K562 (cell line): ENCODE results near the gene NOSTRIN. TPM values are rescaled to one million over a fixed set of nuclear protein-coding genes. Genes with fewer than 3 reads are reported as not detected.

Experiments used
- ATAC-seq: fragments of 200-7000 bp; cut with Tn5 transposase; 3 replicates; pipeline ENCODE4 v1.9.1; 2020; ENCODE audit warnings: moderate library complexity
- BruUV-seq: library from RNA; stranded (reverse); fragments of 400-500 nt; replicated peaks from 2 replicates; lab custom pipeline; 2021; lab: Mats Ljungman, UMichigan
- CTCF ChIA-PET: fragments of 300-600 bp; formaldehyde crosslinking; extraction: SDS; loops from one replicate; lab custom pipeline; 2021; ENCODE audit warnings: low intra/inter-chr PET ratio; lab: Yijun Ruan, JAX
- POLR2A ChIA-PET: fragments of 300-600, 350-650 bp; sonication (Branson Sonifier 250); formaldehyde crosslinking; extraction: SDS; loops from one replicate; lab custom pipeline; 2021; ENCODE audit warnings: antibody characterized with exemption, inconsistent platforms; lab: Yijun Ruan, JAX
- DNase-seq, 4 experiments: peaks; one replicate each; pipeline versions ENCODE4 v3.0.0 to v3.0.0-alpha.2; 2011 to 2018; ENCODE audit warnings: low spot score in 3 of 4, mixed read lengths in 3 of 4; ENCODE audit errors: extremely low read depth in 1 of 4
- FAIRE-seq: peaks from 2 replicates; lab custom pipeline; 2011; peaks lifted over from hg19 to GRCh38; lab: Jason Lieb, UNC
- H2AFZ ChIP-seq: 2 replicates; pipeline ENCODE4 v1.6.0; 2011; ENCODE audit warnings: low read depth, low read length, control low read depth, inconsistent platforms
- H3K27ac ChIP-seq: fragments of 200-600 bp; 3 replicates; pipeline ENCODE4 v1.8.0; 2011; ENCODE audit warnings: low read depth, mild to moderate bottlenecking, control low read depth, inconsistent platforms, low read length, moderate library complexity, mixed read lengths; ENCODE audit errors: extremely low read depth
- H3K27me3 ChIP-seq, 2 experiments: fragments of 300-600 bp in 1 of 2; 2 replicates in 1 of 2; 3 replicates in 1 of 2; pipeline versions ENCODE4 v1.6.0 to v1.8.0; 2011; ENCODE audit warnings: inconsistent platforms in 2 of 2, low read length in 2 of 2, mild to moderate bottlenecking in 1 of 2, mixed read lengths in 1 of 2, moderate library complexity in 1 of 2; ENCODE audit not compliant: control insufficient read depth in 2 of 2, insufficient read depth in 2 of 2
- H3K36me3 ChIP-seq: fragments of 300-600 bp; 3 replicates; pipeline ENCODE4 v1.8.0; 2011; ENCODE audit warnings: mild to moderate bottlenecking, low read length, inconsistent platforms; ENCODE audit not compliant: control insufficient read depth, insufficient read depth
- H3K4me1 ChIP-seq, 2 experiments: fragments of 200-600 bp in 1 of 2; replicated peaks in 1 of 2; 2 replicates in 1 of 2; 3 replicates in 1 of 2; pipeline versions ENCODE4 v1.5.1 to v1.8.0; 2011; ENCODE audit warnings: inconsistent platforms in 2 of 2, low read length in 2 of 2, mild to moderate bottlenecking in 1 of 2, mixed read lengths in 1 of 2, moderate library complexity in 1 of 2; ENCODE audit not compliant: control insufficient read depth in 2 of 2, insufficient read depth in 2 of 2
- H3K4me2 ChIP-seq: 2 replicates; pipeline ENCODE4 v1.6.1; 2011; ENCODE audit warnings: low read length, control low read depth, inconsistent platforms, mixed read lengths; ENCODE audit not compliant: insufficient read depth
- H3K4me3 ChIP-seq: fragments of 200-600 bp; sonication (generic), shearing (Covaris generic); 2 replicates; pipeline ENCODE4 v1.5.1; 2016; ENCODE audit warnings: control low read depth, inconsistent platforms
- H3K79me2 ChIP-seq: fragments of 200-600 bp; 3 replicates; pipeline ENCODE4 v1.8.0; 2011; ENCODE audit warnings: low read length, inconsistent platforms; ENCODE audit not compliant: control insufficient read depth, insufficient read depth
- H3K9ac ChIP-seq, 2 experiments: 2 replicates each; pipeline versions ENCODE4 v1.6.0 to v1.6.1; 2011; ENCODE audit warnings: low read depth in 2 of 2, low read length in 2 of 2, control low read depth in 1 of 2, inconsistent platforms in 1 of 2, mild to moderate bottlenecking in 1 of 2, mixed read lengths in 1 of 2; ENCODE audit not compliant: insufficient read depth in 1 of 2
- H3K9me1 ChIP-seq: one replicate; pipeline ENCODE4 v1.6.0; 2011; ENCODE audit warnings: inconsistent platforms, mild to moderate bottlenecking, low read length, moderate library complexity; ENCODE audit not compliant: control insufficient read depth, insufficient read depth
- H3K9me3 ChIP-seq: replicated peaks from 2 replicates; pipeline ENCODE4 v1.5.1; 2011; ENCODE audit warnings: low read depth, low read length, inconsistent platforms; ENCODE audit not compliant: control insufficient read depth, insufficient read depth
- H4K20me1 ChIP-seq: replicated peaks from 2 replicates; pipeline ENCODE4 v1.6.1; 2011; ENCODE audit warnings: low read length, inconsistent platforms, mixed read lengths; ENCODE audit not compliant: control insufficient read depth, insufficient read depth
- ARID1B ChIP-seq: fragments of 450-650 bp; IDR thresholded peaks from 2 replicates; pipeline ENCODE4 v1.6.1; 2016; ENCODE audit warnings: antibody characterized with exemption, mild to moderate bottlenecking, inconsistent platforms
- ATF7 ChIP-seq: fragments of 450-650 bp; IDR thresholded peaks from 2 replicates; pipeline ENCODE4 v1.7.1; 2014; ENCODE audit warnings: mild to moderate bottlenecking, moderate library complexity
- DPF2 ChIP-seq: fragments of 450-650 bp; IDR thresholded peaks from 2 replicates; pipeline ENCODE4 v1.6.1; 2016
- EP300 ChIP-seq: IDR thresholded peaks from 2 replicates; pipeline ENCODE4 v1.6.1; 2012; ENCODE audit warnings: low read length, improper control_type of control experiment
- EP400 ChIP-seq: fragments of 450-650 bp; IDR thresholded peaks from 2 replicates; pipeline ENCODE4 v1.6.1; 2017; ENCODE audit warnings: antibody characterized with exemption, mild to moderate bottlenecking, moderate library complexity
- FOSL1 ChIP-seq: fragments of 200-800 bp; sonication (Bioruptor generic); conservative IDR thresholded peaks from 2 replicates; pipeline ENCODE4 v1.6.1; 2016; ENCODE audit warnings: missing genetic modification characterization, missing compliant biosample characterization
- GATAD2B ChIP-seq: fragments of 450-650 bp; IDR thresholded peaks from 2 replicates; pipeline ENCODE4 v1.6.1; 2017; ENCODE audit warnings: mild to moderate bottlenecking, borderline replicate concordance
- IRF1 ChIP-seq: sonication (generic); formaldehyde crosslinking; IDR thresholded peaks from 2 replicates; pipeline ENCODE4 v1.8.0; 2022; ENCODE audit warnings: missing genetic modification reagents, mild to moderate bottlenecking, borderline replicate concordance
- JUND ChIP-seq, 2 experiments: IDR thresholded peaks; 2 replicates in 1 of 2; 3 replicates in 1 of 2; pipeline ENCODE4 v1.6.1; 2011; ENCODE audit warnings: borderline replicate concordance in 2 of 2, low read depth in 2 of 2, low read length in 2 of 2, improper control_type of control experiment in 1 of 2, missing biosample characterization in 1 of 2, missing genetic modification characterization in 1 of 2, missing genetic modification reagents in 1 of 2
- MEIS2 ChIP-seq: fragments of 450-650 bp; IDR thresholded peaks from 2 replicates; pipeline ENCODE4 v1.6.1; 2014; ENCODE audit warnings: mild to moderate bottlenecking; ENCODE audit not compliant: partially characterized antibody
- NCOR1 ChIP-seq: fragments of 450-650 bp; IDR thresholded peaks from 2 replicates; pipeline ENCODE4 v1.6.1; 2016; ENCODE audit warnings: mild to moderate bottlenecking, moderate library complexity
- PBX2 ChIP-seq, 2 experiments: IDR thresholded peaks in 1 of 2; conservative IDR thresholded peaks in 1 of 2; 2 replicates each; pipeline ENCODE4 v1.6.1; 2016; ENCODE audit warnings: low read depth in 2 of 2, mild to moderate bottlenecking in 1 of 2, missing compliant biosample characterization in 1 of 2, missing genetic modification characterization in 1 of 2, moderate library complexity in 1 of 2
- PKNOX1 ChIP-seq: fragments of 450-650 bp; IDR thresholded peaks from 2 replicates; pipeline ENCODE4 v1.6.1; 2016
- SMARCC2 ChIP-seq: fragments of 450-650 bp; IDR thresholded peaks from 2 replicates; pipeline ENCODE4 v1.6.1; 2017; ENCODE audit warnings: antibody characterized with exemption, moderate library complexity, mild to moderate bottlenecking, low read depth
- SMARCE1 ChIP-seq: fragments of 450-650 bp; IDR thresholded peaks from 2 replicates; pipeline ENCODE4 v1.7.1; 2016; ENCODE audit warnings: mild to moderate bottlenecking
- SOX6 ChIP-seq: fragments of 450-650 bp; IDR thresholded peaks from 2 replicates; pipeline ENCODE4 v1.6.1; 2014; ENCODE audit warnings: mild to moderate bottlenecking
- STAT5B ChIP-seq: fragments of 250-450 bp; sonication (Bioruptor Pico); IDR thresholded peaks from 2 replicates; pipeline ENCODE4 v1.8.0; 2021; ENCODE audit warnings: mild to moderate bottlenecking, inconsistent platforms
- TAL1 ChIP-seq: fragments of 450-650 bp; IDR thresholded peaks from 2 replicates; pipeline ENCODE4 v1.6.1; 2016; ENCODE audit warnings: mild to moderate bottlenecking
- TBP ChIP-seq: optimal IDR thresholded peaks from 2 replicates; pipeline ENCODE3; 2011; ENCODE audit warnings: low read depth, low read length, improper control_type of control experiment
- ZNF282 ChIP-seq: sonication (generic); formaldehyde crosslinking; IDR thresholded peaks from 2 replicates; pipeline ENCODE4 v1.8.1; 2023; ENCODE audit warnings: missing genetic modification reagents
- WGBS: fragments of 100-300 bp; shearing (Covaris generic); methylation state at CpG from one replicate; pipeline ENCODE4 v1.1.6; 2016; ENCODE audit warnings: low coverage, mixed read lengths; ENCODE audit not compliant: insufficient coverage; ENCODE audit errors: missing lambda C conversion rate; 5-methylcytosine and 5-hydroxymethylcytosine counted together
- in situ Hi-C: fragments of 300-500 bp; cut with MboI; formaldehyde crosslinking; loops from 4 replicates; pipeline ENCODE4 v1.15.0; 2018; ENCODE audit warnings: inconsistent platforms, mixed read lengths
- intact Hi-C: fragments of 100-400 bp; cut with micrococcal nuclease; formaldehyde crosslinking; loops from 2 replicates; pipeline ENCODE4 v1.14.2; 2022
- polyA plus RNA-seq, 8 experiments: library from polyadenylated mRNA; depleted of rRNA in 4 of 8; stranded (reverse) in 5 of 8; unstranded in 3 of 8; fragments of >200 nt; fragmentation: Nextera tagmentation in 2 of 8; fragmentation: Illumina TruSeq in 1 of 8; extraction: Ambion mirVana in 2 of 8; extraction: Trizol in 1 of 8; gene quantifications; 2 replicates each; pipeline versions ENCODE4 v1.2.1 to v1.2.3, GENCODE V29; 2011 to 2014; ENCODE audit warnings: inconsistent platforms in 1 of 8, missing spikeins in 1 of 8
- total RNA-seq, 7 experiments: library from RNA; depleted of rRNA in 6 of 7; stranded (reverse); fragments of >200 nt in 6 of 7; fragmentation: Illumina TruSeq in 2 of 7; extraction: Trizol in 2 of 7; gene quantifications; 2 replicates each; pipeline versions ENCODE4 v1.2.1 to v1.2.3, GENCODE V29; 2011 to 2021; ENCODE audit warnings: low replicate concordance in 1 of 7

The NOSTRIN gene
- total and polyA plus RNA-seq, 9 of the 15 experiments (the other 6 are each of a cell fraction or from before 2014, with no cell fraction given) = 26.7 to 82.9 (median 56.3) TPM

- DNase-seq = no peak
- TF ChIP-seq SMARCE1 = peak; percentile 61; the same call in 1 of the 2 replicates
- TF ChIP-seq TAL1 = peak; percentile 12; the same call in 1 of the 2 replicates
- TF ChIP-seq IRF1 (CRISPR knock-in tag) = no peak
- peak; percentile 5; the same call in 1 of the 2 replicates for TF ChIP-seq JUND (IDR thresholded peaks at IDR 0.05; ENCODE audit: borderline replicate concordance, low read depth, low read length)
- no peak for TF ChIP-seq JUND (tag; IDR thresholded peaks at IDR 0.05; ENCODE audit: borderline replicate concordance, low read depth, low read length)
- TF ChIP-seq GATAD2B = no peak
- 0 out of 2 replicates have a peak, but pooled peaks have one; percentile 55 for TF ChIP-seq SMARCC2
- TF ChIP-seq ATF7 = no peak
- peak; percentile 92 for TF ChIP-seq MEIS2
- TF ChIP-seq EP400 = no peak
- TF ChIP-seq STAT5B (CRISPR knock-in tag) = no peak
- peak; percentile 73; the same call in 1 of the 2 replicates for TF ChIP-seq PKNOX1
- TF ChIP-seq SOX6 = peak; percentile 60; the same call in 1 of the 2 replicates
- peak; percentile 61 for TF ChIP-seq DPF2
- no peak for TF ChIP-seq TBP
- peak; percentile 66; the same call in 1 of the 2 replicates for TF ChIP-seq ARID1B
- TF ChIP-seq PBX2 (CRISPR knock-in tag; IDR thresholded peaks at IDR 0.05; ENCODE audit: low read depth) = no peak
- TF ChIP-seq PBX2 (tag; conservative IDR thresholded peaks at IDR 0.05; ENCODE audit: low read depth) = peak; percentile 82
- peak; percentile 33; the same call in 1 of the 2 replicates for TF ChIP-seq FOSL1 (tag)
- TF ChIP-seq NCOR1 = no peak
- no peak for TF ChIP-seq ZNF282 (CRISPR knock-in tag)
- TF ChIP-seq EP300 = peak; percentile 62
Observed at GRCh38 chr2:168770796-168771195, 31.6 kb upstream of the NOSTRIN start.

More at GRCh38 chr2:168770796-168771195, 31.6 kb upstream of the NOSTRIN start:
- Histone ChIP-seq H3K79me2 (no peaks in the 10 kb centered on the region), H2AFZ (no peak overlapping the region), H3K9me3 (peaks cover 11% of the 10 kb centered on the region), H3K4me3 (no peak overlapping the region), H3K27me3 (no peaks in the 10 kb centered on the region), H3K4me2 (no peak overlapping the region), H3K27ac (no peak overlapping the region), H3K9me1 (no peaks in the 10 kb centered on the region), H3K36me3 (peaks cover 15% of the 10 kb centered on the region; the same call in 2 of the 3 replicates), H3K9ac (no peak overlapping the region), H3K4me1 (peaks cover 2 to 48% of the 10 kb centered on the region in 2 experiments; a peak in 4 of 5 replicates), H4K20me1 (no peaks in the 10 kb centered on the region)
- FAIRE-seq (no peak), ATAC-seq (no peak)
- CTCF ChIA-PET = interaction anchor here (1.0 to 1.1 kb wide), 2 partner anchors 13 to 150 kb away, joined by 3 read pairs; no protein-coding TSS in a partner anchor
- POLR2A ChIA-PET = interaction anchor here (1.5 kb wide), 1 partner anchor 82 kb away, joined by 3 read pairs; no protein-coding TSS in a partner anchor
- in situ Hi-C loops (loop anchor here (5.0 kb wide), 1 partner anchor 147 kb away; no protein-coding TSS in a partner anchor), intact Hi-C loops (loop anchor here (5.0 to 10.0 kb wide), 3 partner anchors 364 to 452 kb away; no protein-coding TSS in a partner anchor)
- BruUV-seq = no TSS peak
- 23% methylated on average over 2 of the region's 2 CpGs for WGBS
